Small intestine (tissue), 16 donors: ENCODE results near the gene DMRTC1B. TPM values are rescaled to one million over a fixed set of nuclear protein-coding genes. Genes with fewer than 3 reads are reported as not detected.
"Not testable (repeated sequence)": the region's sequence is repeated elsewhere in the genome, so short reads cannot be mapped to it uniquely, and the experiment has no call there.

ENCODE experiments used
- DNase-seq, 2 donors: peaks; one replicate each; pipeline versions ENCODE4 v3.0.0 to v3.0.0-alpha.2; 2013
- FAIRE-seq: peaks from 2 replicates; lab custom pipeline; 2012; peaks lifted over from hg19 to GRCh38; lab: Jason Lieb, UNC
- H3K27ac ChIP-seq, 3 donors: one replicate each; pipeline ENCODE4 v1.5.1; 2013; ENCODE audit warnings: low read length in 2 of 3, mild to moderate bottlenecking in 2 of 3, control low read depth in 1 of 3, inconsistent platforms in 1 of 3, low read depth in 1 of 3, moderate library complexity in 1 of 3
- H3K27me3 ChIP-seq, 3 donors: one replicate each; pipeline ENCODE4 v1.6.1; 2013; ENCODE audit warnings: low read length in 3 of 3, inconsistent platforms in 1 of 3; ENCODE audit not compliant: control insufficient read depth in 3 of 3, insufficient read depth in 3 of 3
- H3K36me3 ChIP-seq, 3 donors: one replicate each; pipeline ENCODE4 v1.6.1; 2013; ENCODE audit warnings: low read length in 3 of 3, inconsistent platforms in 1 of 3, low read depth in 1 of 3, mild to moderate bottlenecking in 1 of 3, moderate library complexity in 1 of 3; ENCODE audit not compliant: control insufficient read depth in 3 of 3, insufficient read depth in 2 of 3
- H3K4me1 ChIP-seq, 3 donors: one replicate each; pipeline ENCODE4 v1.6.1; 2013; ENCODE audit warnings: low read length in 2 of 3, inconsistent platforms in 1 of 3, low read depth in 1 of 3, mild to moderate bottlenecking in 1 of 3, moderate library complexity in 1 of 3; ENCODE audit not compliant: control insufficient read depth in 3 of 3, insufficient read depth in 2 of 3
- H3K4me3 ChIP-seq, 3 donors: one replicate each; pipeline ENCODE4 v1.5.1; 2013; ENCODE audit warnings: low read length in 3 of 3, control low read depth in 1 of 3, inconsistent platforms in 1 of 3, low read depth in 1 of 3, mild to moderate bottlenecking in 1 of 3, moderate library complexity in 1 of 3
- H3K9me3 ChIP-seq, 2 donors: one replicate each; pipeline ENCODE4 v1.6.1; 2013; ENCODE audit warnings: low read depth in 1 of 2, low read length in 1 of 2; ENCODE audit not compliant: control insufficient read depth in 2 of 2, insufficient read depth in 1 of 2
- WGBS, 3 donors: extraction: QIAGEN DNeasy Blood & Tissue Kit; methylation state at CpG; one replicate each; pipeline ENCODE4 v1.1.7; 2013; 5-methylcytosine and 5-hydroxymethylcytosine counted together
- long read RNA-seq, 10 donors: transcript quantifications; one replicate each; lab custom pipeline, GENCODE V29; 2026
- polyA plus RNA-seq, 4 donors: library from polyadenylated mRNA; stranded (reverse) in 3 of 4; unstranded in 1 of 4; fragments of 200-250 nt in 3 of 4; fragments of 120-200 nt in 1 of 4; gene quantifications; one replicate each; pipeline versions ENCODE4 v1.2.1 to v1.2.3, GENCODE V29; 2013
- donor health status: healthy with polysubstance abuse.
- donor health status: control.
- donor health status: control.
- donor health status: Bipolar disorder and iron deficiency.
- donor health status: healthy.

Gene DMRTC1B
- 1 to 10 TPM in 1 of 4 donors, under 1 TPM in 1, not detected in 2; 0.70 to 1.8 TPM for polyA plus RNA-seq
- long read RNA-seq, donor 1: 0 reads
- long read RNA-seq, donor 2: 0 reads
- long read RNA-seq, donor 3: 0 reads
- long read RNA-seq, donor 4: 0 reads
- long read RNA-seq, donor 5: 0 reads
- long read RNA-seq, donor 6: 0 reads
- long read RNA-seq, donor 7: 0 reads
- long read RNA-seq, donor 8: 0 reads
- long read RNA-seq, donor 9: 0 reads
- long read RNA-seq, donor 10: 0 reads

DNA sequence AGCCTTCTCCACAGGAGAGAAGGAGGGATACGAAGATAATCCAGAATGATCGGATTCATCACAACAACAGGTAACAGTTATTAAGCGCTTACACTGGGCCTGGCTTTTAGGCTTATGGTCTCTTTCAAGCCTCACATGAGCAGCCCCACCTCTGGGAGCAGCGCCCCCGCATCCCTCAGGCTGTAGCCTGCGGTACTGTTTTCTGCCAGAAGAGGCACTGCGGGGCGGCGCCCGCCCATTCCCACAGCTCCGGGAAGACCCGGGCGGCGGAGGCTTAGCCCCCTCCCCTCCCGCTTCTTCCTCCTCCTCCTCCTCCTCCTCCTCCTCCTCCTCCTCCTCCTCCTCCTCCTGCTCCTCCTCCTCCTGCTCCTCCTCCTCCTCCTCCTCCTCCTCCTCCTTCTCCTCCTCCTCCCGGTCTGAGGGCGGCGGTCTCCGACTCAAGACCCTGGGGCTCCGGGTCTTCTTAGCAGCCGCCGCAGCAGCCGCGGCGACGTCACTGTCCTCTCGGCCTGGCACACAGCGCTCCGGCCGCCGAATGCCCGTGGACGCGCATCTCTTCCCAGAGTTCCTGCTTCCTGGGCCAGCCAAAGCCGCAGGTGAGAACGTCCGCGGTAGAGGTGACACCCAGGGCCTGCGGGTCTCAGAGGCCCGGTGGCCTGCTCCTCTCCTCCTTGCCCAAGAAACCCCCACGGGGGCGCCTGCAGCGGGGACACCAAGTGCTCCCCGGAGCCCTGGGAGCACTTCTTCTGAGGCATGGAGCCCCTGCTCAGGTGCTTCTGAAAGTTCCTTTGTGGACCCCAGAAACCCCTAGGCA lies at the start of gene DMRTC1B:
TSS of gene DMRTC1B (plus strand) at position 238 of the 814 bp plus-strand sequence. CDS start 68,246 bp downstream, outside the sequence.
- not testable (repeated sequence) for H3K27ac ChIP-seq, DNase-seq, H3K36me3 ChIP-seq, H3K27me3 ChIP-seq, FAIRE-seq, H3K4me1 ChIP-seq, H3K9me3 ChIP-seq, H3K4me3 ChIP-seq
- no CpG with 5 or more reads among the region's 44 CpGs for WGBS, 3 donors

GRCh38 chrX:72727846-72728245 lies 48.8 kb upstream of the DMRTC1B start:
- no peak for FAIRE-seq
- no peaks in the 10 kb centered on the region for H3K36me3 ChIP-seq

DNA sequence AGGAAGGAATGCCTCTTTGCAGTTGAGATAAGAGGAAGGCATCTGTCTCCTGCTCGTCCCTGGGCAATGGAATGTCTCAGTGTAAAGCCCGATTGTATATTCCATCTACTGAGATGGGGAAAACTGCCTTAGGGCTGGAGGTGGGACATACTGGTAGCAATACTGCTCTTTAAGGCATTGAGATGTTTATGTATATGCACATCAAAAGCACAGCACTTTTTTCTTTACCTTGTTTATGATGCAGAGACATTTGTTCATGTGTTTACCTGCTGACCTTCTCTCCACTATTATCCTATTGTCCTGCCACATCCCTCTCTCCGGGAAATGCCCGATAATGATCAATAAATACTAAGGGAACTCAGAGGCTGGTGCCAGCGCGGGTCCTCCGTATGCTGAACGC lies 43.1 kb upstream of the DMRTC1B start:
- H3K9me3 ChIP-seq, H3K27ac ChIP-seq, DNase-seq, FAIRE-seq, H3K4me3 ChIP-seq, H3K27me3 ChIP-seq, H3K4me1 ChIP-seq, H3K36me3 ChIP-seq: not testable (repeated sequence)
- WGBS, 3 donors: 44 to 64% (median 57%) methylated on average over 8 of the region's 8 CpGs

More at GRCh38 chrX:72727846-72728245, 48.8 kb upstream of the DMRTC1B start:
- Histone ChIP-seq H3K27ac (no peak overlapping the region), H3K4me1 (no peaks in the 10 kb centered on the region), H3K27me3 (no peaks in the 10 kb centered on the region), H3K9me3 (no peaks in the 10 kb centered on the region), H3K4me3 (no peak overlapping the region)
- WGBS, 3 donors: 87 to 94% (median 92%) methylated on average over 7 of the region's 7 CpGs
- no peak for DNase-seq

GRCh38 chrX:72735561-72735960 lies 41.1 kb upstream of the DMRTC1B start:
- Histone ChIP-seq H3K27me3 (no peaks in the 10 kb centered on the region), H3K36me3 (no peaks in the 10 kb centered on the region), H3K9me3 (no peaks in the 10 kb centered on the region), H3K4me1 (no peaks in the 10 kb centered on the region), H3K27ac (no peak overlapping the region), H3K4me3 (no peak overlapping the region)
- WGBS, 3 donors: 79 to 91% (median 81%) methylated on average over 1 of the region's 1 CpG
- no peak for DNase-seq
- no peak for FAIRE-seq

DNA sequence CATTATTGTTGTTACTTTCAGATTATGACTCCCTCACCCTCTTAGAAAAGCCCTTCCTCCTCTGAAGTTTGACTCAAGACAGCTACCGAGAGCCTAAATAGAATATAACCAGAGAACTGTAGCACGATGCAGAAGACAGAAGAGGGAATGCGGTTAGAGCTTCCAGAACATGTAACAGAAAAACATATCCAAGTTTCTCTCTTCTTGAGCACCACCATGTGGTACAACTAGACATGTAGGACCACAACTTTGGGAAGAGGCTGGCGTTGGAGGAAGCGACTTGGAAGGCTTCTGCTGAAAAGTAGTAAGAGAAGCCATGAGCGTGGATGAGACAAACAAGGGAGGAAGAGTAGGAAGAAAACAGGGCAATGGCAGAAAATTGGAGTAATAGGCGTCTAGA lies 31.1 kb upstream of the DMRTC1B start:
- not testable (repeated sequence) for FAIRE-seq, DNase-seq, H3K9me3 ChIP-seq, H3K27me3 ChIP-seq, H3K27ac ChIP-seq, H3K4me1 ChIP-seq, H3K36me3 ChIP-seq, H3K4me3 ChIP-seq
- no CpG with 5 or more reads among the region's 7 CpGs for WGBS, 3 donors

GRCh38 chrX:72748545-72748944 lies 28.1 kb upstream of the DMRTC1B start:
- not testable (repeated sequence) for H3K9me3 ChIP-seq, DNase-seq, FAIRE-seq, H3K27ac ChIP-seq, H3K4me3 ChIP-seq, H3K27me3 ChIP-seq, H3K4me1 ChIP-seq, H3K36me3 ChIP-seq
- no CpG with 5 or more reads among the region's 3 CpGs for WGBS, 3 donors

DNA sequence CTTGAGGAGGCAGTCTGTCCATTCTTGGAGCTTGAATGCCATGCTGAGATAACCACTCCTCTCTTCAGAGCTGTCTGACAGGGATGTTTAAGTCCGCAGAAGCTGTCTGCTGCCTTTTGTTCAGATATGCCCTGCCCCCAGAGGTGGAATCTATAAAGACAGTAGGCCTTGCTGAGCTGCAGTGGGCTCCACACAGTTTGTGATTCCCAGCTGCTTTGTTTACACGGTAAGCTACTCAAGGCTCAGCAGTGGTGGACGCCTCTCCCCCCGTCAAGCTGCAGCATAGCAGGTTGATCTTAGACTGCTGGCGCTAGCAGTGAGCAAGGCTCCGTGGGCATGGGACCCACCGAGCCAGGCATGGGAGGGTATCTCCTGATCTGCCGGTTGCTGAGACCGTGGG lies 16.2 kb upstream of the DMRTC1B start:
- not testable (repeated sequence) for H3K4me1 ChIP-seq, H3K4me3 ChIP-seq, DNase-seq, H3K27ac ChIP-seq, H3K36me3 ChIP-seq, H3K27me3 ChIP-seq, FAIRE-seq, H3K9me3 ChIP-seq
- WGBS, 3 donors: no CpG with 5 or more reads among the region's 9 CpGs

DNA sequence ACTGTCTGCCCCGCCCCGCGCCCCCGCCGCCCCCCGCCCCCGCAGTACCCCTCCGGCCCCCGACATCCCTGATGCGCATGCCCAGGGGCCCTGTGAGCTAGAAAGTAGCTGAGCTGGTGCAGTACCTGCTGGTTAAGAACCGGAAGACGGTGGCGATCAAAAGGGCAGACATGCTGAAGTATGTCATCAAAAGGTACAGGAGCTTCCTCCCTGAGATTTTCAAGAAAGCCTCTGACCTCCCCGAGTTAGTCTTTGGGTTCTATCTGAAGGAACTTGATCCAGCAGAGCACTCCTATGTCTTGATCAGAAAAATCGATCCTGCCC lies 739 bp downstream of the DMRTC1B start:
- not testable (repeated sequence) for DNase-seq

More for the DNA sequence above, 739 bp downstream of the DMRTC1B start:
- no CpG with 5 or more reads among the region's 15 CpGs for WGBS, 3 donors
- not testable (repeated sequence) for H3K27ac ChIP-seq, FAIRE-seq, H3K4me1 ChIP-seq, H3K36me3 ChIP-seq, H3K4me3 ChIP-seq, H3K27me3 ChIP-seq, H3K9me3 ChIP-seq
